ENCODE measurements around the gene STUB1. TPM values are rescaled to one million over a fixed set of nuclear protein-coding genes. Genes with fewer than 3 reads are reported as not detected.

The STUB1 gene
- polyA plus RNA-seq, 2 of the 4 experiments (the other 2 are of a cell fraction) = 60.6 to 93.5 TPM

DNA sequence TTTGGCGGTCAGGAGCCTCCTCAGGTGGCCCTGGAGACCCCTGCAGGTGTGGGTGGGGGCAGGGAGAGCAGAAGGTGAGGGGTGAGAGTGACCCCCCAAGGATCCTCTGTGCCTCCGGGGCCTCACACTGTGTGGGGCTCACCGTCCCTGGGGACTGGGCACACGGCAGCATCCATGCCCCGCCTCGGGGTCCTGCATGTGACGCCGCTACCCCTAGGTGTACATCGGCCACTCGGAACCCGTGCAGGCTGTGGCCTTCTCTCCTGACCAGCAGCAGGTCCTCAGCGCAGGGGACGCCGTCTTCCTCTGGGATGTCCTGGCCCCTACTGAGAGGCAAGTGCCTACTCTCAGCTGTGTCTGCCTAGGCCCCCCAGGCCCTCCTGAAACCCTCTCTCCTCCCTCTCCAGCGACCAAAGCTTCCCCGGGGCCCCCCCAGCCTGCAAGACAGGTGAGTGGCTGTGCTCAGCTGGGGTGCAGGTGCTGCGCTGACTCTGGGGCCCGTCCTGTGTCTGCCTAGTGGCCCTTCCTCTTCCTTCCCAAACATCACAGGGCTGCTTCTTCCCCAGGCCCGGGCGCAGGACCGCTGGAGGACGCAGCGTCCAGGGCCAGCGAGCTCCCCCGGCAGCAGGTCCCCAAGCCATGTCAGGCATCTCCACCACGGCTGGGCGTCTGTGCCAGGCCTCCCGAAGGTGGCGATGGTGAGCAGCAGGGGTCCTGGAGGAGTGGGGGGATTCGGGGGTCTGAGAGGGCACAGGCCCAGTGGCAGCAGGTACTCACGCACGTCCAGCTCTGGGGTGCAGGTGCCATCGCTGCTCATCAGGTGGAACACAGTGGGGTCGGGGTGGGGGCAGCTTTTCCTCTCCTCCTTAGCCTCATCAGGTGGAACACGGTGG, 21.3 kb upstream of the STUB1 start (continued):
- TF ChIP-seq JUNB (IDR thresholded peaks at IDR 0.05) = no peak
- TF ChIP-seq, protein P1, sequence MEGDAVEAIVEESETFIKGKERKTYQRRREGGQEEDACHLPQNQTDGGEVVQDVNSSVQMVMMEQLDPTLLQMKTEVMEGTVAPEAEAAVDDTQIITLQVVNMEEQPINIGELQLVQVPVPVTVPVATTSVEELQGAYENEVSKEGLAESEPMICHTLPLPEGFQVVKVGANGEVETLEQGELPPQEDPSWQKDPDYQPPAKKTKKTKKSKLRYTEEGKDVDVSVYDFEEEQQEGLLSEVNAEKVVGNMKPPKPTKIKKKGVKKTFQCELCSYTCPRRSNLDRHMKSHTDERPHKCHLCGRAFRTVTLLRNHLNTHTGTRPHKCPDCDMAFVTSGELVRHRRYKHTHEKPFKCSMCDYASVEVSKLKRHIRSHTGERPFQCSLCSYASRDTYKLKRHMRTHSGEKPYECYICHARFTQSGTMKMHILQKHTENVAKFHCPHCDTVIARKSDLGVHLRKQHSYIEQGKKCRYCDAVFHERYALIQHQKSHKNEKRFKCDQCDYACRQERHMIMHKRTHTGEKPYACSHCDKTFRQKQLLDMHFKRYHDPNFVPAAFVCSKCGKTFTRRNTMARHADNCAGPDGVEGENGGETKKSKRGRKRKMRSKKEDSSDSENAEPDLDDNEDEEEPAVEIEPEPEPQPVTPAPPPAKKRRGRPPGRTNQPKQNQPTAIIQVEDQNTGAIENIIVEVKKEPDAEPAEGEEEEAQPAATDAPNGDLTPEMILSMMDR (IDR thresholded peaks at IDR 0.05) = no peak
- TF ChIP-seq, protein P2, sequence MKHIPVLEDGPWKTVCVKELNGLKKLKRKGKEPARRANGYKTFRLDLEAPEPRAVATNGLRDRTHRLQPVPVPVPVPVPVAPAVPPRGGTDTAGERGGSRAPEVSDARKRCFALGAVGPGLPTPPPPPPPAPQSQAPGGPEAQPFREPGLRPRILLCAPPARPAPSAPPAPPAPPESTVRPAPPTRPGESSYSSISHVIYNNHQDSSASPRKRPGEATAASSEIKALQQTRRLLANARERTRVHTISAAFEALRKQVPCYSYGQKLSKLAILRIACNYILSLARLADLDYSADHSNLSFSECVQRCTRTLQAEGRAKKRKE (CRISPR knock-in tag; IDR thresholded peaks at IDR 0.05; ENCODE audit: low read depth) = no peak

DNA sequence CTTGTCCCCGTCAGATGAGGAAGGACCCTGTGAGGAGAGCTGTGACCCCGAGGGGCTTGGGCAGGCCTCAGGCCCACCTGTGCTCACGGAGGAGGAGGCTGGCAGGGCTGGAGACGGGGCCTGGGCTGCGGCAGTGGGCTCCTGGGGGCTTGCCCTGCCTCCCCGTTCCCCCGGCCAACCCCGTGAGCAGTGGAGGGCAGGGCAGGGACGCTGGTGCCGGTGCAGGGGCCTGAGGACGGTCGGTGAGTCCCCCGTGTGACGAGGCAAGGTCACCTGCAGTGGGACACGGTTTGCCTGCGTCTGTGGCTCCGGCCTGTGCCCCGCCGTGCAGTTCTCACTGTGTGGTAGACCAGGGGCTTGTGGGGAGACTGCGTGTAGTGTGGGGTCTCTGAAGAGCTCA, 20.6 kb upstream of the STUB1 start:
- TF ChIP-seq FOXS1 (CRISPR knock-in tag; IDR thresholded peaks at IDR 0.05) = no peak
- no peak for TF ChIP-seq EHMT2 (IDR thresholded peaks at IDR 0.05; ENCODE audit: low read depth)
- no peak for TF ChIP-seq JUNB (IDR thresholded peaks at IDR 0.05)
- no peak for TF ChIP-seq HOXA7 (CRISPR knock-in tag; IDR thresholded peaks at IDR 0.05)
- TF ChIP-seq, protein P3, sequence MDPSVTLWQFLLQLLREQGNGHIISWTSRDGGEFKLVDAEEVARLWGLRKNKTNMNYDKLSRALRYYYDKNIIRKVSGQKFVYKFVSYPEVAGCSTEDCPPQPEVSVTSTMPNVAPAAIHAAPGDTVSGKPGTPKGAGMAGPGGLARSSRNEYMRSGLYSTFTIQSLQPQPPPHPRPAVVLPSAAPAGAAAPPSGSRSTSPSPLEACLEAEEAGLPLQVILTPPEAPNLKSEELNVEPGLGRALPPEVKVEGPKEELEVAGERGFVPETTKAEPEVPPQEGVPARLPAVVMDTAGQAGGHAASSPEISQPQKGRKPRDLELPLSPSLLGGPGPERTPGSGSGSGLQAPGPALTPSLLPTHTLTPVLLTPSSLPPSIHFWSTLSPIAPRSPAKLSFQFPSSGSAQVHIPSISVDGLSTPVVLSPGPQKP (IDR thresholded peaks at IDR 0.05; ENCODE audit: low read depth, low read length) = no peak
- no peak for TF ChIP-seq TP53 (CRISPR knock-in tag; IDR thresholded peaks at IDR 0.05)
- no peak for TF ChIP-seq POLR2AphosphoS2 (conservative IDR thresholded peaks at IDR 0.05; ENCODE audit: low read length)
- no peak for TF ChIP-seq HOXB13 (CRISPR knock-in tag; IDR thresholded peaks at IDR 0.05; ENCODE audit: low read depth)
- TF ChIP-seq NPAS2 (CRISPR knock-in tag; IDR thresholded peaks at IDR 0.05; ENCODE audit: borderline replicate concordance) = no peak
- no peak for TF ChIP-seq EHF (CRISPR knock-in tag; IDR thresholded peaks at IDR 0.05)
- TF ChIP-seq BHLHE40 (IDR thresholded peaks at IDR 0.05; ENCODE audit: low read depth, low read length) = no peak
- TF ChIP-seq FOSB (CRISPR knock-in tag; IDR thresholded peaks at IDR 0.05) = no peak
- TF ChIP-seq, protein P4, sequence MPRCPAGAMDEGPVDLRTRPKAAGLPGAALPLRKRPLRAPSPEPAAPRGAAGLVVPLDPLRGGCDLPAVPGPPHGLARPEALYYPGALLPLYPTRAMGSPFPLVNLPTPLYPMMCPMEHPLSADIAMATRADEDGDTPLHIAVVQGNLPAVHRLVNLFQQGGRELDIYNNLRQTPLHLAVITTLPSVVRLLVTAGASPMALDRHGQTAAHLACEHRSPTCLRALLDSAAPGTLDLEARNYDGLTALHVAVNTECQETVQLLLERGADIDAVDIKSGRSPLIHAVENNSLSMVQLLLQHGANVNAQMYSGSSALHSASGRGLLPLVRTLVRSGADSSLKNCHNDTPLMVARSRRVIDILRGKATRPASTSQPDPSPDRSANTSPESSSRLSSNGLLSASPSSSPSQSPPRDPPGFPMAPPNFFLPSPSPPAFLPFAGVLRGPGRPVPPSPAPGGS (IDR thresholded peaks at IDR 0.05) = no peak
- TF ChIP-seq ZC3H11A (IDR thresholded peaks at IDR 0.05) = no peak
- TF ChIP-seq CHD2 (IDR thresholded peaks at IDR 0.05; ENCODE audit: low read length, partially characterized antibody) = no peak
- H3K9me3 ChIP-seq = no peaks in the 10 kb centered on the region
- FAIRE-seq (no peak), ATAC-seq (no peak), DNase-seq (ENCODE audit: low read depth in 1 of 2, low spot score in 1 of 2) (no peak)
- no peak overlapping the region for H3K4me2 ChIP-seq
- peaks cover 14% of the 10 kb centered on the region for H3K4me1 ChIP-seq
- no peak overlapping the region for H3K4me3 ChIP-seq
- WGBS (ENCODE audit: missing lambda C conversion rate) = 80% methylated on average over 13 of the region's 20 CpGs
- H3K27ac ChIP-seq = peak overlapping the region in 1 of 2 experiments; percentile 79; a peak in 2 of 6 replicates
- POLR2A ChIA-PET = interaction anchor here (0.9 to 1.4 kb wide), 2 partner anchors 16 to 71 kb away, joined by 3 read pairs; partner anchors contain the start of gene RHBDL1
- CTCF ChIA-PET = interaction anchor here (1.0 to 13.5 kb wide), 19 partner anchors 9 to 112 kb away, joined by 3 to 105 read pairs (median 8); partner anchors contain the start of genes MCRIP2, METTL26, RHBDL1 and RHOT2

DNA sequence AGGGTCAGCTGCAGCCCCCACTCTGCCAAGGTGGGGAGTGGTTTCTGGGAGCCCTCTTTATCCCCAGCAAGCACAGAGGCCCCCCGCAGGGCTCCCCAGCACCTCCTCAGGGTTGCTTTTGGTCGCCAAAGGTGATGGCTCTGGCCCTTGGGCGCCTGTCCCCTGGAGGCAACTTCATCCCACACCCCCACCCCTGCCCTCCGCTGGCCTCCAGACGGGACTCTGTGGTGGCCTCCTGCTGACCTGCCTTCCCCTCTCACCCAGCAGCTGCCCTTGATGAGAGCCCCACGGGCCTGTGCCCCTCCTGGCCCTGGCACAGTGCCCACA, 20.1 kb upstream of the STUB1 start:
- Histone ChIP-seq H3K4me3 (no peak overlapping the region), H3K4me2 (peak overlapping the region; percentile 65), H3K9me3 (no peaks in the 10 kb centered on the region), H3K27ac (peak overlapping the region in 1 of 2 experiments; percentile 79; a peak in 3 of 6 replicates), H3K4me1 (peaks cover 14% of the 10 kb centered on the region)
- POLR2A ChIA-PET = interaction anchor here (1.0 to 1.4 kb wide), 2 partner anchors 15 to 31 kb away, joined by 3 read pairs; partner anchors contain the start of gene RHBDL1
- DNase-seq (ENCODE audit: low read depth in 1 of 2, low spot score in 1 of 2) (no peak), ATAC-seq (peak; percentile 3 to 5; a peak in 5 of 6 replicates), FAIRE-seq (no peak)
- TF ChIP-seq, protein P1 (IDR thresholded peaks at IDR 0.05) = no peak
- TF ChIP-seq GATA3 (IDR thresholded peaks at IDR 0.05; ENCODE audit: borderline replicate concordance) (no peak), SMC3 (IDR thresholded peaks at IDR 0.05) (no peak), CHD2 (IDR thresholded peaks at IDR 0.05; ENCODE audit: low read length, partially characterized antibody) (no peak), RNF2 (IDR thresholded peaks at IDR 0.05; ENCODE audit: borderline replicate concordance, low read depth) (no peak), TFCP2L1 (CRISPR knock-in tag; IDR thresholded peaks at IDR 0.05) (no peak)
- CTCF ChIA-PET = interaction anchor here (0.5 to 13.5 kb wide), 23 partner anchors 10 to 657 kb away, joined by 3 to 105 read pairs (median 7); partner anchors contain the start of genes MCRIP2, METTL26, RHBDL1 and WDR90
- WGBS (ENCODE audit: missing lambda C conversion rate) = 52% methylated on average over 5 of the region's 6 CpGs
